K562 (cell line): ENCODE results near the gene RGS12. TPM values are rescaled to one million over a fixed set of nuclear protein-coding genes. Genes with fewer than 3 reads are reported as not detected.
A peak's percentile ranks its signal among the peaks of the same experiment; 100 is the strongest.

ENCODE experiments used
- ATAC-seq: fragments of 200-7000 bp; cut with Tn5 transposase; 3 replicates; pipeline ENCODE4 v1.9.1; 2020; ENCODE audit warnings: moderate library complexity
- BruUV-seq: library from RNA; stranded (reverse); fragments of 400-500 nt; replicated peaks from 2 replicates; lab custom pipeline; 2021; lab: Mats Ljungman, UMichigan
- CTCF ChIA-PET: fragments of 300-600 bp; formaldehyde crosslinking; extraction: SDS; loops from one replicate; lab custom pipeline; 2021; ENCODE audit warnings: low intra/inter-chr PET ratio; lab: Yijun Ruan, JAX
- POLR2A ChIA-PET: fragments of 300-600, 350-650 bp; sonication (Branson Sonifier 250); formaldehyde crosslinking; extraction: SDS; loops from one replicate; lab custom pipeline; 2021; ENCODE audit warnings: antibody characterized with exemption, inconsistent platforms; lab: Yijun Ruan, JAX
- DNase-seq, 4 experiments: peaks; one replicate each; pipeline versions ENCODE4 v3.0.0 to v3.0.0-alpha.2; 2011 to 2018; ENCODE audit warnings: low spot score in 3 of 4, mixed read lengths in 3 of 4; ENCODE audit errors: extremely low read depth in 1 of 4
- FAIRE-seq: peaks from 2 replicates; lab custom pipeline; 2011; peaks lifted over from hg19 to GRCh38; lab: Jason Lieb, UNC
- H2AFZ ChIP-seq: 2 replicates; pipeline ENCODE4 v1.6.0; 2011; ENCODE audit warnings: low read depth, low read length, control low read depth, inconsistent platforms
- H3K27ac ChIP-seq: fragments of 200-600 bp; 3 replicates; pipeline ENCODE4 v1.8.0; 2011; ENCODE audit warnings: low read depth, mild to moderate bottlenecking, control low read depth, inconsistent platforms, low read length, moderate library complexity, mixed read lengths; ENCODE audit errors: extremely low read depth
- H3K27me3 ChIP-seq, 2 experiments: fragments of 300-600 bp in 1 of 2; 2 replicates in 1 of 2; 3 replicates in 1 of 2; pipeline versions ENCODE4 v1.6.0 to v1.8.0; 2011; ENCODE audit warnings: inconsistent platforms in 2 of 2, low read length in 2 of 2, mild to moderate bottlenecking in 1 of 2, mixed read lengths in 1 of 2, moderate library complexity in 1 of 2; ENCODE audit not compliant: control insufficient read depth in 2 of 2, insufficient read depth in 2 of 2
- H3K36me3 ChIP-seq: fragments of 300-600 bp; 3 replicates; pipeline ENCODE4 v1.8.0; 2011; ENCODE audit warnings: mild to moderate bottlenecking, low read length, inconsistent platforms; ENCODE audit not compliant: control insufficient read depth, insufficient read depth
- H3K4me1 ChIP-seq, 2 experiments: fragments of 200-600 bp in 1 of 2; replicated peaks in 1 of 2; 2 replicates in 1 of 2; 3 replicates in 1 of 2; pipeline versions ENCODE4 v1.5.1 to v1.8.0; 2011; ENCODE audit warnings: inconsistent platforms in 2 of 2, low read length in 2 of 2, mild to moderate bottlenecking in 1 of 2, mixed read lengths in 1 of 2, moderate library complexity in 1 of 2; ENCODE audit not compliant: control insufficient read depth in 2 of 2, insufficient read depth in 2 of 2
- H3K4me2 ChIP-seq: 2 replicates; pipeline ENCODE4 v1.6.1; 2011; ENCODE audit warnings: low read length, control low read depth, inconsistent platforms, mixed read lengths; ENCODE audit not compliant: insufficient read depth
- H3K4me3 ChIP-seq: fragments of 200-600 bp; sonication (generic), shearing (Covaris generic); 2 replicates; pipeline ENCODE4 v1.5.1; 2016; ENCODE audit warnings: control low read depth, inconsistent platforms
- H3K79me2 ChIP-seq: fragments of 200-600 bp; 3 replicates; pipeline ENCODE4 v1.8.0; 2011; ENCODE audit warnings: low read length, inconsistent platforms; ENCODE audit not compliant: control insufficient read depth, insufficient read depth
- H3K9ac ChIP-seq, 2 experiments: 2 replicates each; pipeline versions ENCODE4 v1.6.0 to v1.6.1; 2011; ENCODE audit warnings: low read depth in 2 of 2, low read length in 2 of 2, control low read depth in 1 of 2, inconsistent platforms in 1 of 2, mild to moderate bottlenecking in 1 of 2, mixed read lengths in 1 of 2; ENCODE audit not compliant: insufficient read depth in 1 of 2
- H3K9me1 ChIP-seq: one replicate; pipeline ENCODE4 v1.6.0; 2011; ENCODE audit warnings: inconsistent platforms, mild to moderate bottlenecking, low read length, moderate library complexity; ENCODE audit not compliant: control insufficient read depth, insufficient read depth
- H3K9me3 ChIP-seq: replicated peaks from 2 replicates; pipeline ENCODE4 v1.5.1; 2011; ENCODE audit warnings: low read depth, low read length, inconsistent platforms; ENCODE audit not compliant: control insufficient read depth, insufficient read depth
- H4K20me1 ChIP-seq: replicated peaks from 2 replicates; pipeline ENCODE4 v1.6.1; 2011; ENCODE audit warnings: low read length, inconsistent platforms, mixed read lengths; ENCODE audit not compliant: control insufficient read depth, insufficient read depth
- ARNT ChIP-seq, 2 experiments: fragments of 450-650 bp; IDR thresholded peaks; 2 replicates each; pipeline ENCODE4 v1.6.1; 2016; ENCODE audit warnings: mild to moderate bottlenecking in 1 of 2
- BDP1 ChIP-seq: IDR thresholded peaks from 3 replicates; pipeline ENCODE4 v1.6.1; 2011; ENCODE audit not compliant: insufficient read length, insufficient read depth
- BHLHE40 ChIP-seq: IDR thresholded peaks from 2 replicates; pipeline ENCODE4 v1.6.1; 2011; ENCODE audit warnings: low read length, improper control_type of control experiment
- DMBX1 ChIP-seq: fragments of 250-450 bp; sonication (Bioruptor Pico); IDR thresholded peaks from 2 replicates; pipeline ENCODE4 v1.8.0; 2022; ENCODE audit warnings: inconsistent platforms, mild to moderate bottlenecking, moderate library complexity, borderline replicate concordance
- LCOR ChIP-seq: sonication (generic); formaldehyde crosslinking; IDR thresholded peaks from 2 replicates; pipeline ENCODE4 v1.8.0; 2022; ENCODE audit warnings: mild to moderate bottlenecking, missing genetic modification reagents
- MYNN ChIP-seq, 2 experiments: sonication (generic); formaldehyde crosslinking in 1 of 2; IDR thresholded peaks; 2 replicates each; pipeline versions ENCODE4 v1.5.0 to v1.6.1; 2016 to 2020; ENCODE audit warnings: antibody characterized with exemption in 1 of 2, missing genetic modification reagents in 1 of 2
- NUFIP1 ChIP-seq: fragments of 450-650 bp; IDR thresholded peaks from 2 replicates; pipeline ENCODE4 v1.6.1; 2018; ENCODE audit not compliant: partially characterized antibody
- PHB2 ChIP-seq: fragments of 450-650 bp; IDR thresholded peaks from 2 replicates; pipeline ENCODE4 v1.6.1; 2017; ENCODE audit warnings: low read depth
- POLR2A ChIP-seq: fragments of 450-650 bp; conservative IDR thresholded peaks from 2 replicates; pipeline ENCODE4 v1.6.1; 2016
- RBM17 ChIP-seq: fragments of 200-400 bp; formaldehyde crosslinking; IDR thresholded peaks from 2 replicates; pipeline ENCODE4 v1.6.1; 2017; ENCODE audit warnings: low read depth, mild to moderate bottlenecking, low read length, borderline replicate concordance
- RHOXF2B ChIP-seq: fragments of 250-450 bp; sonication (Bioruptor Pico); conservative IDR thresholded peaks from 2 replicates; pipeline ENCODE4 v1.5.1; 2021
- ZKSCAN3 ChIP-seq: fragments of 250-450 bp; sonication (Bioruptor Pico); IDR thresholded peaks from 2 replicates; pipeline ENCODE4 v1.4.0; 2020
- WGBS: fragments of 100-300 bp; shearing (Covaris generic); methylation state at CpG from one replicate; pipeline ENCODE4 v1.1.6; 2016; ENCODE audit warnings: low coverage, mixed read lengths; ENCODE audit not compliant: insufficient coverage; ENCODE audit errors: missing lambda C conversion rate; 5-methylcytosine and 5-hydroxymethylcytosine counted together
- in situ Hi-C: fragments of 300-500 bp; cut with MboI; formaldehyde crosslinking; loops from 4 replicates; pipeline ENCODE4 v1.15.0; 2018; ENCODE audit warnings: inconsistent platforms, mixed read lengths
- intact Hi-C: fragments of 100-400 bp; cut with micrococcal nuclease; formaldehyde crosslinking; loops from 2 replicates; pipeline ENCODE4 v1.14.2; 2022
- polyA plus RNA-seq, 8 experiments: library from polyadenylated mRNA; depleted of rRNA in 4 of 8; stranded (reverse) in 5 of 8; unstranded in 3 of 8; fragments of >200 nt; fragmentation: Nextera tagmentation in 2 of 8; fragmentation: Illumina TruSeq in 1 of 8; extraction: Ambion mirVana in 2 of 8; extraction: Trizol in 1 of 8; gene quantifications; 2 replicates each; pipeline versions ENCODE4 v1.2.1 to v1.2.3, GENCODE V29; 2011 to 2014; ENCODE audit warnings: inconsistent platforms in 1 of 8, missing spikeins in 1 of 8
- total RNA-seq, 7 experiments: library from RNA; depleted of rRNA in 6 of 7; stranded (reverse); fragments of >200 nt in 6 of 7; fragmentation: Illumina TruSeq in 2 of 7; extraction: Trizol in 2 of 7; gene quantifications; 2 replicates each; pipeline versions ENCODE4 v1.2.1 to v1.2.3, GENCODE V29; 2011 to 2021; ENCODE audit warnings: low replicate concordance in 1 of 7
- TF ChIP-seq, protein P1 (sequence below): fragments of 250-450 bp; sonication (Bioruptor Pico); IDR thresholded peaks from 2 replicates; pipeline ENCODE4 v1.8.0; 2021; ENCODE audit warnings: moderate library complexity, mild to moderate bottlenecking, inconsistent platforms
- TF ChIP-seq, protein P2 (sequence below): sonication (generic); formaldehyde crosslinking; IDR thresholded peaks from 2 replicates; pipeline ENCODE4 v1.5.0; 2020; ENCODE audit warnings: missing genetic modification reagents
- TF ChIP-seq, protein P3 (sequence below): sonication (generic); formaldehyde crosslinking; IDR thresholded peaks from 2 replicates; pipeline ENCODE4 v1.9.0; 2022; ENCODE audit warnings: mild to moderate bottlenecking, missing genetic modification reagents

The RGS12 gene
- total and polyA plus RNA-seq, 9 of the 15 experiments (the other 6 are each of a cell fraction or from before 2014, with no cell fraction given) = 0.30 to 8.8 (median 5.5) TPM

DNA sequence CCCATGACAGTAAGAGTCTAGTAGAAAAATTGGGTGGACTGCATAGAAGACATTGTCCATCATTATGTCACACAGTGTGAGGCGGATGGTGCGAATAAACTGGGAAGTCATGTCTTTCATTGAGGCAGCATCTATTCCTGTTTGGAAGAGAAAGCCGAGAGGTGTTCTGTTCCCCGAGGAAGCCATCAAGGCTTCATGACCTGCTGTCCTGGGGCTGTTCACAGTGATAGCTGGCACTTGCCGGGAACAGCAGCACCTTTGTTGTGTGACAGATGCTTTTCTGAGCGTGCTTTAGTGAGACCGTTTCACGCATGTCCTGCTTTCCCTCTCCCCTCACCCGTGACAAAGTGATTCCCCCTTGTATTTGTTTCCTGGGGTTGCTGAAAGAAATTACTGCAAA is 20.3 kb downstream of the RGS12 start (continued):
- TF ChIP-seq, protein P1, sequence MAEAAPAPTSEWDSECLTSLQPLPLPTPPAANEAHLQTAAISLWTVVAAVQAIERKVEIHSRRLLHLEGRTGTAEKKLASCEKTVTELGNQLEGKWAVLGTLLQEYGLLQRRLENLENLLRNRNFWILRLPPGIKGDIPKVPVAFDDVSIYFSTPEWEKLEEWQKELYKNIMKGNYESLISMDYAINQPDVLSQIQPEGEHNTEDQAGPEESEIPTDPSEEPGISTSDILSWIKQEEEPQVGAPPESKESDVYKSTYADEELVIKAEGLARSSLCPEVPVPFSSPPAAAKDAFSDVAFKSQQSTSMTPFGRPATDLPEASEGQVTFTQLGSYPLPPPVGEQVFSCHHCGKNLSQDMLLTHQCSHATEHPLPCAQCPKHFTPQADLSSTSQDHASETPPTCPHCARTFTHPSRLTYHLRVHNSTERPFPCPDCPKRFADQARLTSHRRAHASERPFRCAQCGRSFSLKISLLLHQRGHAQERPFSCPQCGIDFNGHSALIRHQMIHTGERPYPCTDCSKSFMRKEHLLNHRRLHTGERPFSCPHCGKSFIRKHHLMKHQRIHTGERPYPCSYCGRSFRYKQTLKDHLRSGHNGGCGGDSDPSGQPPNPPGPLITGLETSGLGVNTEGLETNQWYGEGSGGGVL = no peak
- TF ChIP-seq RBM17 (no peak), ARNT (IDR thresholded peaks at IDR 0.05) (no peak), PHB2 (no peak), MYNN (IDR thresholded peaks at IDR 0.05) (no peak), MYNN (CRISPR knock-in tag; IDR thresholded peaks at IDR 0.05) (no peak), ZKSCAN3 (CRISPR knock-in tag) (no peak), RHOXF2B (CRISPR knock-in tag) (no peak), LCOR (no peak), DMBX1 (CRISPR knock-in tag) (no peak), BDP1 (no peak)

DNA sequence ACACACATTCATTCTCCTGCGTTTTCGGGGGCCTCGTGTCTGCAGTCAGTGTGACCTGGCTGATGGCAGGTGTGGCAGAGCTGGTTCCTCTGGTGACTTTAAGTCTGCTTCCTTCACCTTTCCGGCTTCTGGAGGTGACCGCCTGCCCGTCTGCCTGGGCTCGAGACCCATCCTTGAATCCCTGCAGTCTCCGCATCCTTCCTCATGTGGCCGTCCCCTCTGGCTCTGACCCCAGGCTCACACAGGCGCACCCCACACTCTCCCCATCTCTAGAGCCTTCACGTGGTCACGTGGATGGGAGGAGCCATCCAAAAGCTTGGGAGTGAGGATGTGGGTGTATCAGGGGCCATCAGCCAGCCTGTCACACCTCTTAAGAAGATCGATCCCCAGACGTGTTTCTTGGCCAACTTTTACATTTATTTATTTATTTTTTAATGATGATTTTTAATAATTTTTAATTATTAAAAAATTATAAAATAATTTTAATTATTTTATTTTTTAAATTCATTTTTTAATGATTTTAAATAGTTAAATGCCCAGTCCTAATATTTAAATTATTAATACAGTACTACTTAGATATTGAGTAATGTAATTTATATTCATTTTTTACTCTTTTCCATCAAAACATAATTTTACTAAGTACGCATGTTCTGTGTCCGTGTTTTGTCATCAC is 20.9 kb downstream of the RGS12 start:
- WGBS = 37% methylated on average over 12 of the region's 16 CpGs
- Histone ChIP-seq H3K79me2 (no peaks in the 10 kb centered on the region), H3K27ac (no peak overlapping the region), H3K4me1 (peaks cover 0 to 13% of the 10 kb centered on the region in 2 experiments; a peak in 1 of 5 replicates), H3K36me3 (no peaks in the 10 kb centered on the region), H3K9ac (no peak overlapping the region), H3K4me2 (no peak overlapping the region), H3K4me3 (no peak overlapping the region), H4K20me1 (peaks cover 25% of the 10 kb centered on the region), H2AFZ (no peak overlapping the region), H3K27me3 (peaks cover 0 to 14% of the 10 kb centered on the region in 2 experiments; a peak in 3 of 5 replicates), H3K9me3 (no peaks in the 10 kb centered on the region), H3K9me1 (no peaks in the 10 kb centered on the region)
- POLR2A ChIA-PET = interaction anchor here (0.8 kb wide), 1 partner anchor 9 kb away, joined by 4 read pairs; no protein-coding TSS in a partner anchor
- BruUV-seq = no TSS peak
- TF ChIP-seq, protein P2, sequence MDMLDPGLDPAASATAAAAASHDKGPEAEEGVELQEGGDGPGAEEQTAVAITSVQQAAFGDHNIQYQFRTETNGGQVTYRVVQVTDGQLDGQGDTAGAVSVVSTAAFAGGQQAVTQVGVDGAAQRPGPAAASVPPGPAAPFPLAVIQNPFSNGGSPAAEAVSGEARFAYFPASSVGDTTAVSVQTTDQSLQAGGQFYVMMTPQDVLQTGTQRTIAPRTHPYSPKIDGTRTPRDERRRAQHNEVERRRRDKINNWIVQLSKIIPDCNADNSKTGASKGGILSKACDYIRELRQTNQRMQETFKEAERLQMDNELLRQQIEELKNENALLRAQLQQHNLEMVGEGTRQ = peak; percentile 68
- TF ChIP-seq BHLHE40 (peak; percentile 66), POLR2A (no peak), NUFIP1 (no peak)
- TF ChIP-seq, protein P3, sequence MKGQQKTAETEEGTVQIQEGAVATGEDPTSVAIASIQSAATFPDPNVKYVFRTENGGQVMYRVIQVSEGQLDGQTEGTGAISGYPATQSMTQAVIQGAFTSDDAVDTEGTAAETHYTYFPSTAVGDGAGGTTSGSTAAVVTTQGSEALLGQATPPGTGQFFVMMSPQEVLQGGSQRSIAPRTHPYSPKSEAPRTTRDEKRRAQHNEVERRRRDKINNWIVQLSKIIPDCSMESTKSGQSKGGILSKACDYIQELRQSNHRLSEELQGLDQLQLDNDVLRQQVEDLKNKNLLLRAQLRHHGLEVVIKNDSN (CRISPR knock-in tag) = peak; percentile 74
- FAIRE-seq = no peak
- intact Hi-C loops = no loop called here
- peak in 2 of 4 experiments; percentile 51 to 61 for DNase-seq
- in situ Hi-C loops = no loop called here
- CTCF ChIA-PET = no interaction called here
- peak; percentile 27; the same call in 1 of the 3 replicates for ATAC-seq
